H1 (cell line): ENCODE data around the gene TYMS. TPM values are rescaled to one million over a fixed set of nuclear protein-coding genes. Genes with fewer than 3 reads are reported as not detected.

Experiments
- CTCF ChIA-PET: fragments of 300-600 bp; sonication (Branson Sonifier 250); formaldehyde crosslinking; loops from one replicate; lab custom pipeline; 2021; ENCODE audit not compliant: partially characterized antibody; lab: Charles Lee
- POLR2A ChIA-PET: fragments of 300-600 bp; sonication (Branson Sonifier 250); formaldehyde crosslinking; loops from one replicate; lab custom pipeline; 2021; ENCODE audit warnings: inconsistent platforms; ENCODE audit not compliant: partially characterized antibody; lab: Charles Lee
- DNase-seq, 2 experiments: peaks; one replicate each; pipeline versions ENCODE4 v3.0.0 to v3.0.0-alpha.2; 2010 to 2022; ENCODE audit warnings: low spot score in 2 of 2, low read depth in 1 of 2, mixed read lengths in 1 of 2
- FAIRE-seq: peaks from 2 replicates; lab custom pipeline; 2011; peaks lifted over from hg19 to GRCh38; lab: Jason Lieb, UNC
- H2AFZ ChIP-seq: 2 replicates; pipeline ENCODE4 v1.8.1; 2012; ENCODE audit warnings: low read length, inconsistent platforms
- H2AK5ac ChIP-seq: 2 replicates; pipeline ENCODE4 v1.6.1; 2013; ENCODE audit warnings: low read depth, low read length
- H2BK120ac ChIP-seq: replicated peaks from 2 replicates; pipeline ENCODE3; 2013; ENCODE audit warnings: low read depth, low read length, inconsistent platforms
- H2BK12ac ChIP-seq: 2 replicates; pipeline ENCODE4 v1.6.1; 2013; ENCODE audit warnings: low read depth, low read length
- H2BK15ac ChIP-seq: 2 replicates; pipeline ENCODE4 v1.6.1; 2013; ENCODE audit warnings: low read length
- H2BK20ac ChIP-seq: 2 replicates; pipeline ENCODE4 v1.6.1; 2013; ENCODE audit warnings: low read length
- H2BK5ac ChIP-seq: 2 replicates; pipeline ENCODE4 v1.6.1; 2013; ENCODE audit warnings: low read depth, low read length
- H3K14ac ChIP-seq: 2 replicates; pipeline ENCODE4 v1.6.1; 2013; ENCODE audit warnings: inconsistent platforms; ENCODE audit not compliant: insufficient read length
- H3K18ac ChIP-seq: 2 replicates; pipeline ENCODE4 v1.6.1; 2013; ENCODE audit warnings: low read length; ENCODE audit errors: extremely low read depth
- H3K23ac ChIP-seq: 2 replicates; pipeline ENCODE4 v1.6.1; 2013; ENCODE audit warnings: inconsistent platforms; ENCODE audit not compliant: insufficient read length
- H3K23me2 ChIP-seq: 2 replicates; pipeline ENCODE4 v1.6.1; 2013; ENCODE audit warnings: low read depth, low read length
- H3K27ac ChIP-seq: 2 replicates; pipeline ENCODE4 v1.6.1; 2011; ENCODE audit warnings: low read depth, low read length, inconsistent platforms
- H3K27me3 ChIP-seq, 4 experiments: replicated peaks in 1 of 4; 1 replicate in 1 of 4; 2 replicates in 3 of 4; pipeline versions ENCODE4 v1.6.1 to v1.8.1; 2011 to 2013; ENCODE audit warnings: low read length in 3 of 4, mild to moderate bottlenecking in 3 of 4, inconsistent platforms in 2 of 4, mixed read lengths in 2 of 4, moderate library complexity in 1 of 4; ENCODE audit not compliant: control insufficient read depth in 3 of 4, insufficient read depth in 3 of 4; ENCODE audit errors: extremely low read depth in 1 of 4
- H3K36me3 ChIP-seq, 4 experiments: 2 replicates each; pipeline versions ENCODE4 v1.6.1 to v1.8.1; 2011 to 2013; ENCODE audit warnings: mild to moderate bottlenecking in 4 of 4, low read length in 3 of 4, moderate library complexity in 2 of 4, control low read depth in 1 of 4, inconsistent platforms in 1 of 4; ENCODE audit not compliant: insufficient read depth in 4 of 4, control insufficient read depth in 2 of 4
- H3K4ac ChIP-seq: replicated peaks from 2 replicates; pipeline ENCODE3; 2013; ENCODE audit warnings: low read length, low read depth, mixed read lengths, inconsistent platforms; ENCODE audit not compliant: insufficient read length
- H3K4me1 ChIP-seq, 4 experiments: replicated peaks in 1 of 4; 1 replicate in 1 of 4; 2 replicates in 3 of 4; pipeline versions ENCODE4 v1.6.1 to v1.8.1; 2011 to 2013; ENCODE audit warnings: low read length in 3 of 4, inconsistent platforms in 2 of 4, mixed read lengths in 1 of 4; ENCODE audit not compliant: insufficient read depth in 4 of 4, control insufficient read depth in 3 of 4
- H3K4me2 ChIP-seq, 2 experiments: 2 replicates each; pipeline versions ENCODE4 v1.6.1 to v1.8.1; 2011 to 2013; ENCODE audit warnings: low read depth in 2 of 2, low read length in 2 of 2, control low read depth in 1 of 2, inconsistent platforms in 1 of 2, mild to moderate bottlenecking in 1 of 2; ENCODE audit not compliant: insufficient read depth in 1 of 2
- H3K4me3 ChIP-seq, 4 experiments: fragments of 200-600, 300-600 bp in 1 of 4; sonication (generic), shearing (Covaris generic), sonication (Bioruptor Twin) in 1 of 4; 2 replicates each; pipeline versions ENCODE4 v1.5.1 to v1.8.1; 2011 to 2016; ENCODE audit warnings: low read length in 4 of 4, low read depth in 3 of 4, control low read depth in 2 of 4, inconsistent platforms in 2 of 4, mild to moderate bottlenecking in 2 of 4, mixed read lengths in 1 of 4, moderate library complexity in 1 of 4; ENCODE audit not compliant: insufficient read depth in 2 of 4; ENCODE audit errors: extremely low read depth in 1 of 4
- H3K56ac ChIP-seq: replicated peaks from 2 replicates; pipeline ENCODE3; 2013; ENCODE audit warnings: low read depth, mild to moderate bottlenecking, mixed read lengths, low read length, inconsistent platforms; ENCODE audit not compliant: insufficient read length
- H3K79me1 ChIP-seq: 2 replicates; pipeline ENCODE4 v1.6.1; 2013; ENCODE audit warnings: low read depth, low read length, control low read depth
- H3K79me2 ChIP-seq, 2 experiments: 2 replicates each; pipeline versions ENCODE4 v1.6.1 to v1.8.1; 2012 to 2013; ENCODE audit warnings: low read length in 2 of 2, mild to moderate bottlenecking in 2 of 2, inconsistent platforms in 1 of 2; ENCODE audit not compliant: insufficient read depth in 2 of 2, control insufficient read depth in 1 of 2
- H3K9ac ChIP-seq, 4 experiments: replicated peaks in 1 of 4; 1 replicate in 1 of 4; 2 replicates in 3 of 4; pipeline versions ENCODE4 v1.6.1 to v1.8.1; 2011 to 2013; ENCODE audit warnings: low read depth in 3 of 4, low read length in 3 of 4, control low read depth in 2 of 4, mild to moderate bottlenecking in 2 of 4, moderate library complexity in 2 of 4, inconsistent platforms in 1 of 4; ENCODE audit errors: extremely low read depth in 1 of 4
- H3K9me3 ChIP-seq, 2 experiments: 2 replicates each; pipeline versions ENCODE4 v1.6.1 to v1.8.1; 2012 to 2013; ENCODE audit warnings: mild to moderate bottlenecking in 2 of 2, moderate library complexity in 2 of 2, control low read depth in 1 of 2, inconsistent platforms in 1 of 2, low read depth in 1 of 2, low read length in 1 of 2, mixed read lengths in 1 of 2; ENCODE audit not compliant: insufficient read depth in 2 of 2
- H4K20me1 ChIP-seq, 2 experiments: replicated peaks in 1 of 2; 2 replicates each; pipeline versions ENCODE3 to v1.8.1; 2011 to 2013; ENCODE audit warnings: inconsistent platforms in 2 of 2, low read length in 2 of 2, mild to moderate bottlenecking in 1 of 2; ENCODE audit not compliant: insufficient read depth in 2 of 2, control insufficient read depth in 1 of 2
- H4K5ac ChIP-seq: 2 replicates; pipeline ENCODE4 v1.6.1; 2013; ENCODE audit warnings: low read length, low read depth, mixed read lengths, inconsistent platforms; ENCODE audit not compliant: insufficient read length
- H4K8ac ChIP-seq: 2 replicates; pipeline ENCODE4 v1.8.0; 2013; ENCODE audit warnings: mild to moderate bottlenecking, moderate library complexity, low read length, inconsistent platforms; ENCODE audit not compliant: insufficient read depth; ENCODE audit errors: extremely low read depth
- H4K91ac ChIP-seq: replicated peaks from 2 replicates; pipeline ENCODE3; 2013; ENCODE audit warnings: low read length, mixed read lengths, inconsistent platforms; ENCODE audit not compliant: insufficient read length
- CEBPB ChIP-seq: IDR thresholded peaks from 2 replicates; pipeline ENCODE4 v1.6.1; 2012; ENCODE audit warnings: low read depth, low read length
- HDAC6 ChIP-seq: IDR thresholded peaks from one replicate; pipeline ENCODE4 v1.7.1; 2012; ENCODE audit warnings: low read depth, mild to moderate bottlenecking, inconsistent platforms, low read length, moderate library complexity
- NANOG ChIP-seq: IDR thresholded peaks from 2 replicates; pipeline ENCODE4 v1.6.1; 2011; ENCODE audit warnings: low read length, low read depth, mild to moderate bottlenecking, inconsistent platforms; ENCODE audit not compliant: insufficient read depth, poor library complexity, severe bottlenecking
- PHF8 ChIP-seq: fragments of 200-600 bp; sonication (generic); conservative IDR thresholded peaks from 2 replicates; pipeline ENCODE4 v1.7.1; 2012; ENCODE audit warnings: low read depth, mild to moderate bottlenecking, inconsistent platforms, low read length, moderate library complexity
- SP4 ChIP-seq: IDR thresholded peaks from 2 replicates; pipeline ENCODE4 v1.6.1; 2012; ENCODE audit warnings: low read length, inconsistent platforms
- SUZ12 ChIP-seq: fragments of 200-600 bp; sonication (generic); IDR thresholded peaks from 2 replicates; pipeline ENCODE4 v1.6.1; 2012; ENCODE audit warnings: mild to moderate bottlenecking, inconsistent platforms, low read length, moderate library complexity, mixed read lengths
- WGBS, 2 experiments: shearing (Covaris generic) in 1 of 2; methylation state at CpG; one replicate each; pipeline versions ENCODE4 v1.1.6 to v1.1.7; 2013 to 2015; ENCODE audit warnings: low lambda C conversion rate in 2 of 2, mixed read lengths in 2 of 2, inconsistent platforms in 1 of 2, low coverage in 1 of 2, missing lambda C conversion rate in 1 of 2; ENCODE audit not compliant: insufficient replicate concordance in 2 of 2, insufficient coverage in 1 of 2, insufficient read length in 1 of 2; ENCODE audit errors: extremely low coverage in 1 of 2, missing lambda C conversion rate in 1 of 2; 5-methylcytosine and 5-hydroxymethylcytosine counted together
- polyA plus RNA-seq, 7 experiments: library from polyadenylated mRNA; depleted of rRNA in 3 of 7; stranded (reverse) in 5 of 7; unstranded in 2 of 7; fragments of >200 nt in 5 of 7; fragments of 200-250 nt in 2 of 7; gene quantifications; 1 replicate in 5 of 7; 2 replicates in 1 of 7; 4 replicates in 1 of 7; pipeline versions ENCODE4 v1.2.1 to v1.2.3, GENCODE V29; 2011 to 2013; ENCODE audit warnings: missing spikeins in 2 of 7, mixed read lengths in 2 of 7
- total RNA-seq: library from RNA; stranded (reverse); fragmentation: NEBNext Ultra II Directional; extraction: Animal tissue kit (Norgen Biotek cat#: 25700); gene quantifications from 2 replicates; pipeline ENCODE4 v1.2.1, GENCODE V29; 2021

Gene TYMS
- total and polyA plus RNA-seq, 2 of the 8 experiments (the other 6 are each of a cell fraction or from before 2014, with no cell fraction given), result 91.9 to 110 TPM

- H3K4me1 ChIP-seq, result no peaks in the 10 kb centered on the region
- no peak overlapping the region for H2BK12ac ChIP-seq
- no peak overlapping the region for H4K8ac ChIP-seq
- H3K4me2 ChIP-seq, result no peak overlapping the region
- no peak overlapping the region for H2BK15ac ChIP-seq
- POLR2A ChIA-PET, result no interaction called here
- H4K91ac ChIP-seq, result no peak overlapping the region
- WGBS, 2 experiments, result 90% methylated on average over 6 of the region's 6 CpGs; no CpG with 5 or more reads in 1 of the 2 experiments
- H3K27me3 ChIP-seq, result no peaks in the 10 kb centered on the region
- no peaks in the 10 kb centered on the region for H4K20me1 ChIP-seq
- H3K79me1 ChIP-seq, result no peaks in the 10 kb centered on the region
- no peaks in the 10 kb centered on the region; the same call in 1 of the 2 replicates for H3K23me2 ChIP-seq
- no peaks in the 10 kb centered on the region for H3K9me3 ChIP-seq
- CTCF ChIA-PET, result interaction anchor here (0.6 to 5.5 kb wide), 4 partner anchors 9 to 200 kb away, joined by 4 to 29 read pairs (median 16); no protein-coding TSS in a partner anchor
- H3K14ac ChIP-seq, result no peak overlapping the region
- no peak overlapping the region for H3K9ac ChIP-seq
- no peaks in the 10 kb centered on the region for H3K79me2 ChIP-seq
- H2BK20ac ChIP-seq, result no peak overlapping the region
- H2BK120ac ChIP-seq, result no peak overlapping the region
- no peak overlapping the region for H3K27ac ChIP-seq
- no peak overlapping the region for H2BK5ac ChIP-seq
- H2AK5ac ChIP-seq, result no peak overlapping the region
- H3K4ac ChIP-seq, result no peak overlapping the region
- H3K56ac ChIP-seq, result no peak overlapping the region
- no peak overlapping the region for H3K23ac ChIP-seq
- FAIRE-seq (no peak), DNase-seq (no peak)
- no peak overlapping the region for H3K4me3 ChIP-seq
- H3K18ac ChIP-seq, result no peak overlapping the region
- H4K5ac ChIP-seq, result no peak overlapping the region
- no peak overlapping the region for H2AFZ ChIP-seq
- H3K36me3 ChIP-seq, result no peaks in the 10 kb centered on the region
- no peak for TF ChIP-seq SP4
- TF ChIP-seq PHF8, result no peak
- no peak for TF ChIP-seq HDAC6
- no peak for TF ChIP-seq SUZ12
- no peak for TF ChIP-seq NANOG
- TF ChIP-seq CEBPB, result no peak
Measured at GRCh38 chr18:622289-622688, 35.2 kb upstream of the TYMS start.
